ENCODE measurements around the gene MIA.
"Not testable (repeated sequence)": the region's sequence is repeated elsewhere in the genome, so short reads cannot be mapped to it uniquely, and the experiment has no call there.

MIA gene

GRCh38 chr19:40780582-40780981 lies 5.3 kb downstream of the MIA start:
- no peak for DNase-seq (ENCODE audit: low spot score)

GRCh38 chr19:40781140-40781539 lies 5.8 kb downstream of the MIA start:
- no peak for DNase-seq (ENCODE audit: low spot score)

GRCh38 chr19:40783711-40784110 lies 8.4 kb downstream of the MIA start:
- DNase-seq (ENCODE audit: low spot score): no peak

- DNase-seq (ENCODE audit: low spot score): not testable (repeated sequence)
These were observed 8.8 kb downstream of the MIA start for GRCh38 chr19:40784146-40784545.

GRCh38 chr19:40785526-40785925 lies 10.2 kb downstream of the MIA start:
- DNase-seq (ENCODE audit: low spot score): no peak

- DNase-seq (ENCODE audit: low spot score): no peak
These were observed 11.0 kb downstream of the MIA start for GRCh38 chr19:40786060-40787037.

GRCh38 chr19:40791349-40791748 lies 16.0 kb downstream of the MIA start:
- no peak for DNase-seq (ENCODE audit: low spot score)

GRCh38 chr19:40791996-40792395 lies 16.7 kb downstream of the MIA start:
- DNase-seq (ENCODE audit: low spot score): no peak

- DNase-seq (ENCODE audit: low spot score): no peak
These were observed 22.0 kb downstream of the MIA start for GRCh38 chr19:40797166-40797962.

GRCh38 chr19:40797963-40798682 lies 22.8 kb downstream of the MIA start:
- DNase-seq (ENCODE audit: low spot score): peak; percentile 83

- peak; percentile 99 for DNase-seq (ENCODE audit: low spot score)
These were observed 23.6 kb downstream of the MIA start, which contains the start of gene EGLN2 for GRCh38 chr19:40798683-40799557. Gene EGLN2, plus strand, starts transcription at chr19:40799191. Its CDS starts 1,382 bp downstream, at chr19:40800573.

- DNase-seq (ENCODE audit: low spot score): peak; percentile 53
These were observed 24.4 kb downstream of the MIA start for GRCh38 chr19:40799558-40800338.

- no peak for DNase-seq (ENCODE audit: low spot score)
These were observed 25.1 kb downstream of the MIA start for GRCh38 chr19:40800339-40800996.

- DNase-seq (ENCODE audit: low spot score): no peak
These were observed 25.7 kb downstream of the MIA start for GRCh38 chr19:40800997-40801377.

- no peak for DNase-seq (ENCODE audit: low spot score)
These were observed 26.3 kb downstream of the MIA start for GRCh38 chr19:40801426-40802299.

GRCh38 chr19:40802300-40803169 lies 27.2 kb downstream of the MIA start:
- no peak for DNase-seq (ENCODE audit: low spot score)

- DNase-seq (ENCODE audit: low spot score): no peak
These were observed 28.0 kb downstream of the MIA start for GRCh38 chr19:40803170-40803856.

Data from D341Med (cell line).